Activated T-cell treated with anti-CD3 and anti-CD28 coated beads, Interleukin-2, amount 50 U/mL, for 1 hour (primary cell): Measurements from ENCODE around the gene ORM2.

Experiments
- DNase-seq: peaks from one replicate; pipeline ENCODE4 v3.0.0-alpha.2; 2020

The ORM2 gene

DNA sequence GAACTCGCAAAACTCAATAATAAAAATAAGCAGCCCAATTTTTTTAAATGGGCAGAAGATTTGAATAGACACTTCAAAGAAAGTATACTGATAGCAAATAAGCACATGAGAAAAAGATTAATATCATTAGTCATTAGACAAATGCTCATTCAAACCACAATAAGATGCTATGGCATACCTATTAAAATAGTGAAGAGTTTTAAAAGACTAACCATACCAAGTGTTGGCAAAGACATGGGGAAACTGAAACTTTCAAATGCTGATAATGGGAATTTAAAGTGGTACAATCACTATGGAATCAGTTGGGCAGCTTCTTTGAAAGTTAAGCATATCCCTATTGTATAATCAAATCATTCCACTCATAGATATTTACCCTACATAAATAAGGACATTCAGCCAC lies 33.3 kb upstream of the ORM2 start:
- DNase-seq: no peak

DNA sequence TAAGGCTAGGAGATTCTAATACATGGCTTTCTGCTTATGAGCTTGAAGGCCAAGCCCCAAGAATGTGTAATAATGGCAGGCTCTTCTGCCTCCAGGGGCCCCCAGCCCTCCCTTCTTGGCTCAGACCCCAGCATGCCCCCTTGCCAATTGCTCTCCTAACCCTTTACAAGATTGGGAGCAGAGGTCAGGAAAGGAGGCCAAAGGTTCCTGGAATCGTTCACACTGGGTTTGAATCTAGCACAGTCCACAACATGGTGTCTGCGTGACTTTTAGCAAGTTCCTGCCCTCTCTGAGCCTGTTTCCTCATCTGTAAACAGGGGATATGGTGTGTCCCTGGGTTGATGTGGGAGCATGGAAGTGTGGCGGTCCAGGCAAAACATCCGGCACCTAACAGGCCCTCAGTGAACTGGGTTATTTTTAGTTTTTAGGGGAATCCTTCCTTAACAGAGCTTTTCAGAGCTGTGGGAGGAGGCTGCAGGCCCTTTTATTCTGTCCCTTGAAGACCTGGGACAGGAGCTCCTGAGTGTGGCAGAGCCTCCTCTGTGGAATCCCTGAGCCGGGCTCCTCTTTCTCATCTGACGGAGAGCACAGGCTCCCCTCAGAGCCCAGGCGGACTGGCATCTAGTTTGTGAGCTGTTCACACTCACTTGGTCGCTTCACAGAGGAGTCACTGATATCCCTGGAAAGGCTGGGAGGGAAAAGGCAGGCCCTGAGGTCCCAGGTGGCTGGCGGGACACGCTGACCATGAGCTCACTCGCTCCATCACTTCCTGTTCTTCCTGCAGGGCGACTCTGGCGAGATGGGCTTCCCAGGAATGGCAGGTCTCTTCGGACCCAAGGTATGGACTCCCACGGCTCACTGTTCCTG lies 30.1 kb upstream of the ORM2 start:
- DNase-seq: no peak

GRCh38 chr9:114300153-114300845 lies 29.4 kb upstream of the ORM2 start:
- DNase-seq: no peak

- DNase-seq: no peak
Measured at GRCh38 chr9:114300846-114301797, 28.5 kb upstream of the ORM2 start.

DNA sequence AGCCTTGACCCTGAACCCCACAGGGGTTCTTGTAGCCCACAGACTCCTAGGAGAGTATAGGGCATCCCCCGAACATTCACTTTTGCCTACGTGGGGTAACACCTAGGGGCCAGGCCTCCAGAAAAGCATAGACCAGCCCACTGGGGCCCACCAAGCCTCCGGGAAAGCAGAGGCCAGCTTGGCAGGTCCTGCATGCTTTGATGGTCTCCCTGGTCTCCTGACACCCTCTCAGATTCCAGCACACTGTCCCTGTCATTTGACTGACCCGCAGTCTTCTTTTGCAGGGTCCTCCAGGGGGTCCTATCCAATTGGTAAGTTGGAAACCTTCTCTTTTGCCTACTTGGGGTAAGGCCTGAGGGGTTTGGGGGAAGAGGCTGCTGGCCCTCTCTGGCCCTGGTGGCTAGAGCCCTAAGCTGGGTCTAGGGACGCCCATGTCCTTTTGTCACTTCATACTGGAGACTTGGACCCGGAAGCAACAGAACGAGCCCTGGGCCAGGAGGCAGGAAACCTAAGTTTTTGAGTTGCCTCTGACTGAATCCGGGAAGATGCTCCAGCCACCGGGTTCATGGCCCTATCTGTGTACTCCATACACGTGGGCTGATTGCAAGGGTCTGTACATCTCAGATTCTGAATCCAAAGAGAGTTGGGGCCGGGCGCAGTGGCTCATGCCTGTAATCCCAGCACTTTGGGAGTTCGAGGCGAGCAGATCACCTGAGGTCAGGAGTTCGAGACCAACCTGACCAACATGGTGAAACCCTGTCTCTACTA lies 27.7 kb upstream of the ORM2 start:
- DNase-seq: no peak

DNA sequence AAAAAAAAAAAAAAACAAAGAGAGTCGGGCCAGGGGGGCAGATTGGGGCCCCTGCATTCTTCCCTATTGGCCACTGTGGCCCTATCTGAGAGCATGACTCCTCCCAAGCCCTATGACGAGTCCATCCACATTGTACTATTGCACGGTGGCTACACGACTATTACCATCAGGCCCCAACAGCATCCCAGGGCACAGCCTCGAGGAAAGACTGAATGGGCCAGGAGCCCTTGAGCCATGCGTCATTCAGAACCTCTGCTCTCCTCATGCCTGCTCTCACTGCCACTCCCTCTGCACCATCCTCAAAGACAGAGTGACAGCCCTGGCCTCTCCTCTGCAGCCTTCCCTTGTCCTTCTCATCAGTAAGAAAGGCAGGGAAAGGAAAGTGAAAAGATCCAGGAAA lies 26.9 kb upstream of the ORM2 start:
- no peak for DNase-seq

- no peak for DNase-seq
Measured at GRCh38 chr9:114303571-114303970, 26.1 kb upstream of the ORM2 start.

- no peak for DNase-seq
Measured at GRCh38 chr9:114303977-114304376, 25.7 kb upstream of the ORM2 start.

GRCh38 chr9:114304416-114305188 lies 25.1 kb upstream of the ORM2 start:
- DNase-seq: no peak

DNA sequence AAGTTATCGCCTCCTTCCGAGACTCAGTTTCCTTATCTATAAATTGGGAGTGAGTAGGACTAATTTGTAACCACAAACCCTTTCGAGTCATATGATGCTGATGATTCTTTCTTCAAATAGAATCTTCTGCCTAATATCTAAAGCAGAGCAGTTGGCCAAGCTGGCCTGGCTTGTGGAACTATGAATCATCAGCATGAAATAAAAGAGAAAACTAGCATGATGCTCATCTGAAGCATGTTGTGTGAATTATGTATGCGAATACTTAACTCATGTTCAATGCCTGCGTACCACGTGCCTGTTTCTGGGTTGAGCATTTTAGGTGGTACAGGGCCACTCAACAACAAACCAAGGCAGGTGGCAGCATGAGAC lies 21.8 kb upstream of the ORM2 start:
- no peak for DNase-seq

DNA sequence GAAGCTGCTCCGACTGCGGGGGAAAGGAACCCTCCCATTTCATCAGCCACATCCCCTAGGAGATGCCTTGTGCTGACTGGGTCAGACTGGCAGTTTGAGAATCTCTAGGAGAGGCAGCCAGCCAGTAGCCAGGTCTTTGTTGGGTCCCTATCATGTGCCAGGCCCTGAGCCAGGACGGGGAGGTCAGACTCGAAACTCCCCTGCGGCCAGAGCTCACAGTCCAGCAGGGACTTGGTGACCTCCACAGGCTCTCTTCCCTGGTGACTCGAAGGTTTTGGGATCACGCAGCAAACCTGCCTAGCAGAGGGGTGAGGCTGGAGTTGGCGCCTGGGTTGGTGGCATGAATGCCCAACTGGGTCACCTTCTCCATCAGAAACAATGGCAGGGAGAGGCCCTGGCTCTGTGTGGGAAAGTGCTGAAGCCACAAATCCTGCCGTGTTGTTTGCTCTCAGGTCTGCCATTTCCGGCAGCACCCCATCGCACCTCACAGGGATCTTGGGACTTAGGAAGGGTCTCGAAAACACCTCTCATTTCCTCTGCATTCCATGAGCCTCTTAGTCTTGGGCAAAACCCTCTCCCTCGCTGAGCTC lies 21.2 kb upstream of the ORM2 start:
- DNase-seq: no peak

DNA sequence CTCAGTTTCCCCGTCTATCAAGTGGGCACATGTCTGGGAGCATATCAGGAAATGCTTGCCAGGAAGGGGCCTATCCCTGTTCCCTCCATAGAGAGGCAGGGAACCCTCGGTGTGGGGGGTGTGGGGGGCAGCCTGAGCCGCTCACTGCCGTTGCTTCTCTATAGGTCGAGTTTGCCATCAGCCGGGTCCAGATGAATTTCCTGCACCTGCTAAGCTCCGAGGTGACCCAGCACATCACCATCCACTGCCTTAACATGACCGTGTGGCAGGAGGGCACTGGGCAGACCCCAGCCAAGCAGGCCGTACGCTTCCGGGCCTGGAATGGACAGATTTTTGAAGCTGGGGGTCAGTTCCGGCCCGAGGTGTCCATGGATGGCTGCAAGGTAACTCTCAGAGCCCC lies 20.6 kb upstream of the ORM2 start:
- DNase-seq: no peak

DNA sequence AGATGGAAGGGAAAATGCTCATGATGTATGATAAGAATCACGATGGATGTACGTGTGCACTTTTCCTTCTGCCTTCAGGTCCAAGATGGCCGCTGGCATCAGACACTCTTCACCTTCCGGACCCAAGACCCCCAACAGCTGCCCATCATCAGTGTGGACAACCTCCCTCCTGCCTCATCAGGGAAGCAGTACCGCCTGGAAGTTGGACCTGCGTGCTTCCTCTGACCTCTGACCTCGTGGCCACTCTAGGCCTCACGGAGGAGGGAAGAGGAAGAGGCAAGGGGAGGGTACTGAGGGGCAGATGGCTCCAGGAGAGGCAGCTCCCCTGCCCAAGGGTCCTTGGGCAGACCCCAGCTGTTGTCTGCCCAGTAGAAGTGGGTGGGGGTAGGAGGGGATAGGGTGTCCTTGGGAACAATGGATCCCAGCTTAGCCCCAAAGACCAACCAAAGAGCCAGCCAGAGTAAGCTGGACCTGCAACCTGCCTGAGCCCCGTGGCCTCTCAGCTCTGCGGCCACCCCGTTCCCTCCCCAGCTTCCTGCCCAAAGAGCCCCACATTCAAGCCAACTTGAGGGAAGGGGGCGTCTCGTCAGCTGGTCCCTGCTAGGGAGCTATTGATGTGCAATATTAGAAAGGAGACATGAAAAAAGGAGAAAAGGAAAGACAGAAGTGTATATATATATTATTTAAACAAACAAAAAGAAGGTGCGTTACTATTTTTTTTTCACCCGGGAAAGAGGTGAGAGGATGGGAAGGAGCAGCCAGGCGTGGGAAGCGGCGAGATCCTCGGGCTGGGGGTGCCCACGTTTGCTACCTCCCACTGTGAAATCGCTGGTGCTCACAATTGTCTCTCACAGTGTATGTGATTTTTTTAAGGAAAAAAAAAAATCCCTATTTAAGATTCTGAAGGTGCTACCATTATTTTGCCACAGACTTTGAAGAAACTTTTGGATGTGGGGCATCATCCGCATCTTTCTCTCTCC lies 18.9 kb upstream of the ORM2 start:
- DNase-seq: no peak

- no peak for DNase-seq
Measured at GRCh38 chr9:114311571-114312512, 17.8 kb upstream of the ORM2 start.

GRCh38 chr9:114312513-114312875 lies 17.2 kb upstream of the ORM2 start:
- no peak for DNase-seq

GRCh38 chr9:114313186-114313585 lies 16.5 kb upstream of the ORM2 start:
- DNase-seq: no peak

- DNase-seq: no peak
Measured at GRCh38 chr9:114314256-114314867, 15.3 kb upstream of the ORM2 start.
